HG02885 (cell line): ENCODE results near the gene LSP1.

Experiments
- ATAC-seq: cut with Tn5 transposase; IDR thresholded peaks from one replicate; pipeline ENCODE4 v1.9.1; 2021; ENCODE audit warnings: mild to moderate bottlenecking; ENCODE audit not compliant: unreplicated experiment, poor library complexity

The LSP1 gene

DNA sequence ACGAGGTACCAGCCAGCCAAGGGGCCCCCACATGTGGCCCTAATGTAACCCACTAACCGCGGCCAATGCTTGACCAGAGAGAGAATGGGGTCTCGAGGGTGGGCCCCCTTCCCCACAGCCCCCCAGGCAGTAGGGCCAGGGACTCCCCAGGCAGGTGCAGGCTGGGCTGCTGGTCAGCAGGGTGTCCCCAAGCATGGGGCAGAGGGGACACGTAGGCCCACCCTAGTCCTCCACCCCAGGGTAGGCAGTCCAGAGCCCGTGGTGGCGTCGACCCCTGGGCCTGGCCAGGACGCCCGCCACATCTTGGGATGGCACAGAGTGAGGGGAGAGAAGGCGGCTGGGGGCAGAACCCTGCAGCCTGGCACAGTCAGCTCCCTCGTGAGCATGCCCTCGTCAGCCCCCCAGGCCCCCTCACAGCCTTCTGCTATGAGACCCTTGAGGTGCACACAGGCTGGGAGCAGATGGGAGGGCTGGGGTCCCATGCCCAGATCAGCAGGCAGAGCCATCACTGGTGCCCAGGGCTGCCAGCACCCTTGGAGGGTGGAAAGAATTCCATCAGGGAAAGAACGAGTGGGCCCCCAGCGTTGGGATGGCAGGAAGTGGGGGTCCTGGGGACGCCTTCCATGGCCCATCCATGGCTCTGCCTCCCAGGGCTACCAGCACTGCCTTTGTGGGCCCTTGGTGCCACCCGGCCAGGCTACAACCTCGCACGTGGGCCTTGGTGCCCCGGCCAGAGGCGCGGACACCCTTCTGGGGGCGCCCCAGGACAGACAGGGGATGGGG lies 72.7 kb downstream of the LSP1 start:
- ATAC-seq = no peak

DNA sequence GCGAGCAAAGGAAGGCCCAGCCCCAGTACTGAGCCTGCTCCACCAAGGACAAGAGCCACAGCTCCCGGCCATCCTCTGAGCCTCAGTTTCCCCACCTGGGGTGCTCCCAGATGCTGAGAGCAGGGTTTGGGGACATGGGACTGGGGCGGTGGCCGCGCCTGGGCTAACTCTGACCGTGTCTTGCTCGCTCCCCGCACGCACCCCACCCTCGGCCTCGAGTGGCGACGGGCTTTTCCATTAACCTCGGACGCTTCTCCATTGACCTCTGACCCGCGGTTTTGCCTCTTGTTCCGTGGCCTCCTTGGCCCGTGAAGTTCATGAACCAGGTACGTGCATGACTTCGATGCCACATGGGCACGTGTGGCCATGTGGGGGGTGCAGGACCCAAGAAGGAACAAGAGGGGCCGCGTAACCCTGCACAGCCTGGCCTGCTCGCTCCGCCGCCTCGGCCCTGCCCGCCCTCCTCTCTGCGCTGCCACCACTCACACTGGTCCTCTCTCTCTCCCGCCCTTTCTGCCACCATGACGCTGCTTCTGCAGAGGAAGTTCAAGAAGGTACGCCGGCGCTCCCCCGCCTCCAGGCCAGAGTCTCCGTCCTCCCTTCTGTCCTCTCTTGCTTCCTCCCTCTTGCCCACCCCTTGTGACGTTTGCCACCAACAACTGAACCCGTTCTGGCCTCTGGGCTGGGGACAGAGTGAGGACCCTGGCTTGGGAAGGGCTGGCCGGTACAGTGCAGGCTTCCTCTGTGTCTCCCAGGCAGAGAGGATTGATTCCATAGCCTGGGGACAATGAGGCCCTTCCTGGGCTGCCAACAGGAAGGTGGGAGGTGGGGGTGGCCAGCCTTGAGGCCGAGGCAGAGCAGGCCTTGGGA lies 73.5 kb downstream of the LSP1 start:
- no peak for ATAC-seq

DNA sequence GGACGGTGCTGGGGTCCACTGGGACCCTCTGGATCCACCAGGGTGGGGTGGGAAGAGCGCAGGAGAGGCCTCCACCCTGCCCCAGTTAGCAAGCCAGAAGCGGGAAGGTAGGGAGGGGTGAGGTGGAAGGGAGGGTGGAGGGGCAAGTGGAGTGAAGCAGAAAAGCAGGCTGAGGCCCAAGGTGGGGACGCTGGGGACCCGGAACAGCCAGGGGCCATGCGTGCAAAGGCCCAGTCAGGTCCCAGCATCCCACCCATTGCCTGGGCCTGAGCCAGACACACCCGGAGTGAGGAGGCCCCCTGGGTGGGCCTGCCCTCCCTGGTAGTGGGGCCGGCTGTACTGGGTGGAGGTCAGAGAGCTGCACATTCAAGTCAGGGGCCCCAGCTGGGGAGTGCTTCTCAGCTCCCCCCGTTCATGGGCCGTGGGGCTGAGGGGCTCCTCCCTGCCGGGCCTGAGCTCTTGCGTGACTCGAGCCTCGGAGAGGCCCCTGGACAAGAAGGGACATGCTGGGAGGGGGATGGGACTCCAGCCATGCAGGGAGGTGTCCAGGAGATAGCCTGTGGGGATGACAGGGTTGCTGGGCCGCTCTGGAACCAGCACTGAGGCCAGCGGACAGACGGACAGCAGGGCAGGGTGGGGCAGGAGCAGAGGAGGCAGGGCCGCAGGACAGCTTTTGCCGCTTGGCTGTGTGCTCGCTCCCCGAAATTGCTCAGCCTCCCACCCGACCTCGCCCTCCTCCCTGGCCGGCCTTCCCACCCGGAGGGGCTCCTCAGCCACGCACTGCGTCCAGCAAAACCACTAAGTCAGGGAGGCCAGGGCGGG lies 74.4 kb downstream of the LSP1 start:
- no peak for ATAC-seq

DNA sequence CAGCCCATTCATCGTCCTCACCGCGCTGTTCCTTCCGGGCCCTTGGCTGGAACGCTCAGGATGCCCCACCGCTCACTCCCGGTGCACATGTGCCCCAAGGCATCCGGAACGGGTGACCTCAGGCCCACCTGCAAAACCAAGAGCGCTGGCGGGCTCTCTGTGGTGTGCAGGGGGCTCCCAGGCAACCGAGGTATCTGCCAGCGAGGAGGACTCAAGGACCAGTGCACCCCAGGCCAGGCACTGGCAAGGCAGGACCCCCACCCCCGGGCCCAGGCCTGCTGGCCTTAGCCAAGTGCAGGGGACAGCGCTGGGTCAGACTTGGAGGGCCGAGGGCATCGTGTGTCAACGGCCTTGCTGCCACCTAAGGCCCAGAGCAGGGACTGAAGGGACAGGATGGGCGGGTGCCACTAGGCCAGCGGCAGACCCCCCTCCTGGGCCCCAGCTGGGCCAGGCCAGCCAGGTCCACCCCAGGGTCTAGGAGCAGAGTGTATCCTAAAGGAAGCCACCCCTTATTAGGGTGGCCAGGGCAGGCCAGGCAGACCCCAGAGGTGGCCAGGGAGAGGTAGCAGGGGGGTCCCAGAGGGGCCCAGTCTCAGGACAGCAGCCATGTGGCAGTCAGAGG lies 75.1 kb downstream of the LSP1 start:
- no peak for ATAC-seq

DNA sequence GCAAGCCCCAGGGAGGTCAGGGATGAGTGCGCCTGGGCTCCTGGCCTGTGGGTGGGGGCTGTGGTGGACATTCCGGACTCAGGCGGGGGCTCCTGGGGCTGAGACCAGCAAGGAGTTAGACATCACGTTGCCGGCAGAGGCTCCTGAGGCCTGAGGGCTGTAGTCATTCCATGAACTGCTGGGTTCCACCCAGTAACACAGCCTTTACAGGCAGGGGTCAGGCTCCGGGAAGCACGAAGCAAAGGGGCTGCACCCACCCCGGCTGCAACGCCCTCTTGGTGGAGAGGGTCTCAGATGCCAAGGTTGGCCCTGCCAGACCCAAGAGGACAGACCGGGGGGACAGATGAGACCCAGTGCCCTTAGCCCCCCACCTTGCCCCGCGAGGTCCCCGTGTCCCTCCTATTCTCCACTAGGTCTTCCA lies 75.6 kb downstream of the LSP1 start:
- ATAC-seq = no peak

DNA sequence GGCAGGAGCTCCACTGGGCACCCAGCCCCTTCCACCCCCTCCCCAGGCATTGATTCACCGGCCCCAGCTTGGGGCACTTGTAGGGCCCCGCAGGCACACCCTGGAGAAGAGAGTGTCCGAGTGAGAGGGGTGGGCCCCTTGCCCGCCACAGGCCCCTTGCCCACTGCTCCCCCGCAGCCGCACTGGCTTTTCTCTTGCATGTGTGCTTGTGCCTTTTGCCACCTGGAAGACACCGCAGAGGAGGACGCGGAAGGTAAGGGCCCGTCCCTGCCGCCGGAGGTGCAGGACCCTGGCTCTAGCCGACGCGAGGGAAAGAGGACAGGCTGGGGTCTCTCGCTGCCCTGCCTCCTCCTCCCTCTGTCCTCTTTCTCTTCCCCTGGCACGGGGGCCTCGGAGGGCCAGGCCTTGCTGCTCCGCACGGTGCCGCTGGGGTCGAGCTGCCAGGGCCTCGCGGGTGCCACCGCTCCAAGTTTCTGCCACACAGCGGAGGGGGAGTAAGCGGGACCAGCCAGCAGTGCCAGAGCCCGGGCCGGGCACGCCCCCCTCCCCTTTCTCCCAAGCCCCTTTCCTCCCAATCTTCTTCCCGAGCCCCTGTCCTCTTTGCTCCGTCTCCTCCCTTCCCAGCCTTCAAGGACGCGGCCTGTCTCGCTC lies 76.1 kb downstream of the LSP1 start:
- no peak for ATAC-seq

DNA sequence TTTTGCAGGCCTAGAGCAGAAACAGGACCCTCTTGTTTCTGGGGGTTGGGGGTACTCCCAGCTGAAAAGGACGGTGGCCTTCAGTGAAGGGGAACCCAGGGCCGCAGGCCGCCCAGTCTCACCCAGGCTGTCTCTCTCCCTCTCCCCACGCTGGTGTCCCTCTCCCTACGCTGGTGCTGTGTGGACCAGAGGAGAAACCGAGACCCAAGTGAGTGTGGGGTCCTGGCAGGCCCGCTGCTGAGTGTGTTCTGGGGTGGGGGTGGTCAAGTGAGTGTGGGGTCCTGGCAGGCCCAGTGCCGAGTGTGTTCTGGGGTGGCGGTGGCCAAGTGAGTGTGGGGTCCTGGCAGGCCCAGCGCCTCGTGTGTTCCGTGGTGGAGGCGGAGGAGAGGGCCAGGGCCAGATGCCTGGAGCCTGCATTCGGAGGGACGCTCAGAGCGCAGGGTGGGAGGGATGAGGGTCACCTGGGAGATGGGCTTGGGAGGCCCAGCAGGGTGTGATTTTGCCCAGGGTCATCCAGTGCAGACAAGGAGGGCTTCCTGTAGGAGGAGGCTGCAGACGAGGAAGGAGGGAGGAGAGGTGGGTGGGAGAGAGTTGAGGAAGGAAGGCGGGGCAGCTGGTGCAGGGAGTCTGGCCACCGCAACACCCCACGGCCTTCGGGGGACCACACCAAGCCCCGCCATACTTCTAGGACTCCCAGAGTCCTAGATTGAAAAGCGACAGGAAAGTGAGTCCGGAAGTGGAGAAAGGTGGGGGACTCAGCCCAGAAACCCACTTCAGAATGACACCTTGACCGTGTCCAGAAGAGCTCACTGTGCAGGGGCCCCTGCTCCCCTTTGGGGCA lies 77.0 kb downstream of the LSP1 start:
- ATAC-seq = no peak

DNA sequence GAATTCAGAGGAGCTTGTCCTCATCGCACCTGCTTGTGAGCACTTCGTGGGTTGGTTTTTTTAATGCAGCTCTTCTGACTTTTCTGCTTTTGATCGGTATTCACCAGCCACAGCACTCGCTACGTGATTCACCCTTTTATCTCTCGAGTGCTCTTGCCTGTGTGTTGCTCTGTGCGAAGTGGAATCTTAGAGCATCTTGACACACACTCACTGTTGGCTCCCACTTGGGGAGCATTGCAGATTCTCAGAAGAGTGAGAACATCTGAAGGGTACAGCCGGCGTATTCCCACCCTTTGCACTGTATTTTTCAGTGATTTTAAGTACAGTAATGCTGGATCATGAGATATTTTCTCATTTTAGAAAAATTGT lies 77.6 kb downstream of the LSP1 start:
- ATAC-seq = no peak

DNA sequence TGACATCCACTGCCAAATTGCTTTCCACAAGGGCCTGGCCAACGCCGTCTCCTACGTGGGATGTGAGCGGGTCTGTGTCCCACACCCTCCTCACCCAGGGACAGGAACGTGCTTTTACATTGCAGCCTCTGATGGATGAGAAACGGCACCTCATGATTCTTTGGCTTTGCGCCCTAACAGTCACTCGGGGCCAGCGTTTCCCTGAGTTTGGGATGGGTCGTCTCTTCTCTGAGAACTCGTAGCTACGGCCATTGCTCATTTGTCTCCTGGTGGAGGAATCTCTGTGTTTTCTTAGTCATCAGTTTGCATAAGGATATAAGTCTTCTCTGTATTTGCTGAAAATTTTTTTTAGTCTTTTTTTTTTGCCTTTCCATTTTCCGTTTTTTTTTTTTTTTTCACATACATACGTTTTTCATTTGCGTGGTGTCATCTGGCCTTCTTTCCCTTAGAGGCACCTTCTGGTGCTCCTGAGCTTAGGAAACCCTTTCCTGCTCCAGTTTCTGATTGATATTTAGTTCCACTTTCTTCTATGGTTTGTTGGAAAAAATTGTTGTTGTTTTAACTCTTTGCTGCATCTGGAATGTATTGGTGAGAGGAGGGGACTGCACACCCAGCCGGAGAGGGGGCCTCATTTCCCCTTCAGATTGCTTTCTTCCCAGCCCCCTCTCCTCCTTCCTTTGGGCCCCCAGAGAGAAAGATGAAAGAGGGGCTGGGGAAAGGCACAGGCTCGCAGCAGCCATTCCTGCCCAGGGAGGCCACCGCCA lies 78.6 kb downstream of the LSP1 start:
- ATAC-seq = no peak

DNA sequence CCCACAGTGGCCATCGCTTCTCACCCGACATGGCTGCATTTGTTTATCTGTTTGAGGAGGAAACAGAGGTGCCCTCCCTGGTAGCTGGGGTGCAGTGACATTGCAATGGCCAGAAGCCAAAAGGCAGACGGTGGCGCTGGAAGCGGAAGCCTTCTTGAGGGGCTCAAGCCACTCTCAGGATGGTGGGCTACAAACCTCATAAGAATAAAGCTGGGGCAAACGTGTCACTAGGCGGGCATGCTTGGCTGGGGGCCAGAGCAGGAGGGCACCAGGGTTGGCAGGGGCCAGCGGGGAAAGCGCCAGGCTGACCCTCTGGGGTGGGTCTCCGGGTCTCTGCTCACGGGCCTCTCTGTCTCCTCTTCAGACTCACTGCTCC lies 79.2 kb downstream of the LSP1 start:
- no peak for ATAC-seq

DNA sequence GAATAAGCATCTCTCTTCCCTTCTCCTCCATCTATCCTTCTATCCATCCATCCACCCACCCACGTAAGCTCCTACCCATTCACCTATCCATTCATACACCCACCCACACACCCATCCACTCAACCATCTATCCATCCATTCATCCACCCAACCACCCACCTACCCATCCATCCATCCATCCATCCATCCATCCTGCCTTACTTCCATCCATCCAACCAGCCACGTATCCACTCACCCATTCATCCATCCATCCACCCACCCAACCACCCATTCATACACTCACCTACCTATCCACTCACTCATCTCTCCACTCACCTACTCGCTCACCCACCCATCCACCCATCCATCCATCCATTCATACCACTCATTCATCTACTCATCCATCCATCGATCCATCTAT lies 79.8 kb downstream of the LSP1 start:
- no peak for ATAC-seq

DNA sequence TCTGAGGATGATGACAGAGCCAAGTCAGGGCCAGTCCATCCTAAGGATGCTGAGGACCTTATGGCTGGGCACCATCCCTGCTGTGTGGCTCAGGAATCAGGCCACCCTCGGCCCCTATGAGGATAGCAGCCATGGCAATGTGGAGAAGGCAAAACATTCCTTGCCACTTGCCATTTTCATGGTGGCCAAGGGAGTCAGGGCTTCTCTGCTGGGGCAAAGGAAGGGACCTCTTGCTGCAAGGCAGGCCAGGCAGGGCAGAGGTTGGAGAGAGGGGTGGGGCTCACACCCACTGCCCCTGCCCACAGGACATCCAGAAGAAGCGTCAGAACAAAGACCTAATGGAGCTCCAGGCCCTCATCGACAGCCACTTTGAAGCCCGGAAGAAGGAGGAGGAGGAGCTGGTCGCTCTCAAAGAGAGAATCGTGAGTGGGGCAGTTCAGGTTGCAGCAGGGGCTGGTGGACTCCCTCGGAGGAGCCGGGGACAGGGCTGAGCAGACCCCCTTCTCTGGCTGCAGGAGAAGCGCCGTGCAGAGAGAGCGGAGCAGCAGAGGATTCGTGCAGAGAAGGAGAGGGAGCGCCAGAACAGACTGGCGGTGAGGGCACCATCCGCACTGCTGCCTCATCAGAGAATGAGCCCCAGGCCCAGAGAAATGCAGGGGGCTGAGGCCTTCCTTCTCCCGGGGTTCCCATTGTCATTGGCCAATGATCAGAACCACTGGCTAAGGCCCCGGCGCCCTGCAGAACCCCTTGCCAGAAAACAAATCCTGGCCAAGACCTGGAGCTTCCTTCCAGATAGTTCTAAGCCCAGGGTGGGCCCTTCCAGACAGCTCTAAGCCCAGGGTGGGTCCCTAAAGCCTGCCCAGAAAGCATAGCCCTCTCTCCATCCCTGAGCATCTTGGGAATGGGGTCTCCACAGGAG lies 80.8 kb downstream of the LSP1 start:
- ATAC-seq = no peak

DNA sequence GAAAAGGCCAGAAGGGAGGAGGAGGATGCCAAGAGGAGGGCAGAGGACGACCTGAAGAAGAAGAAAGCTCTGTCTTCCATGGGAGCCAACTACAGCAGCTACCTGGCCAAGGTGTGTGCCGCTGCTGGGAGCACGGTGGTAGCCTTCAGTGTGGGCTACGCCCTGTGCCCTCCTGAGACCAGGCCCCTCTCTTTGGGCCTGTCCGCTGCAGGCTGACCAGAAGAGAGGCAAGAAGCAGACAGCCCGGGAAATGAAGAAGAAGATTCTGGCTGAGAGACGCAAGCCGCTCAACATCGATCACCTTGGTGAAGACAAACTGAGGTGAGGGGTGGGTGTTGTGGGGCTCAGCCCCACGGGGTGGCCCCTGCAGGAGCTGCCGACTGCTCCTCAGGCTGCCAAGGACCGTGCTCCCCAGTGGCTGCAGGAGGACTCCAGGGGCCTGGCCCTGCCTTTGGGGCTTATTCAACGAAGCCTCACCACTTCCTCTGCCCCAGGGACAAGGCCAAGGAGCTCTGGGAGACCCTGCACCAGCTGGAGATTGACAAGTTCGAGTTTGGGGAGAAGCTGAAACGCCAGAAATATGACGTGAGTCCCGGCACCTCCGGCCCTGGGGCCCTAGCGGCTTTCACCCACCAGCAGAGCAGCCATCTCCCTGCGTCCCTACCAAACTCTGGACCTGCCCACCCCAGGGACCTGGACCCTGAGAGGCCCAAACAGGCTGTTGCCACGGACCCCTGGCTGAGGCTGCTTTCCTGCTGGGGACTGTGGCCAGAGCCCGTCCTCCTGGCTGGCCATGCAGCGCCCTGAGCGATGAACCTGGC lies 81.7 kb downstream of the LSP1 start:
- no peak for ATAC-seq

DNA sequence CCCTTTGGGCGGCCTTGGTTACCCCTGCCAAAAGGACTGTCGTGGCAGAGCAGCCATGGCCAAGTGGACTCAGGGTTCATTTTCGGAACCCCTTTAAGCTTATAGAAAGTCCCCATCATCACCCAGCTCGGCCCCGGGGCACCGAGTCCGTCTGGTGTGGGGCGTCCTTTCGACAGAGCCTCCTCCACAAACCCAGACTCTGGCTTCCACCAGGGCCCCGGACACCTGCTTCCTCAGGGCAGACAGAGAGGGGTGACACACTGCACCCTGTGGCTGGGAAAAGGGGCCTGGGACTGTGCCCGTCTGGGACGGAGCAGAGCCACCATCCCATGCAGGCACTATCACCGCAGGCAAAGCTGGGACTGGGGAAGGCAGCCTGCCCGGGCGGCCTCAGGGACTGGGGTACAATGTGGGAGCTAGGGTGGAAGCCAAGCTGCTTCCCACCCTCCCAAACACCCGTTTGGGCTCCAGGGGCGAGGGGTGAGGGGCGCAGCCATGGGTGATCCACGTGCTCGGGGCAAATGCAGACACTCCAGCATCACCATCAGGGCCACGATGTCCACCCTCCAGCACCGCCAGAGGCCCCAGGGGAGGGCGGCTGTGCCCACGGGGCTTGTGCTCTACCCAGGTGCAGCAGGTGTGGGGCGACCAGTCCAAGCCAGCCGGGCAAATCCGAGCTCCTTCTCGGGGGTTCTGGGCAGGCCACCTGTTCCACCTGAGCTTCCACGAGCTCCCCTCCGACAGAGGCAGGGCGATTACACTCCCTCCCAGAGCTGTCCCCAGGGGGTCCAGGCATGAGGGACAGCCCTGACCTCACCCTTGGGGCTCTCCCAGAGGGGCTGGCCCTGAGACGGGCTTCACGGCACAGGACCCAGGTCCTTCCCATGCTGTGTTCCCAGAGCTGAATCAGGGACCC lies 82.5 kb downstream of the LSP1 start:
- ATAC-seq = no peak

DNA sequence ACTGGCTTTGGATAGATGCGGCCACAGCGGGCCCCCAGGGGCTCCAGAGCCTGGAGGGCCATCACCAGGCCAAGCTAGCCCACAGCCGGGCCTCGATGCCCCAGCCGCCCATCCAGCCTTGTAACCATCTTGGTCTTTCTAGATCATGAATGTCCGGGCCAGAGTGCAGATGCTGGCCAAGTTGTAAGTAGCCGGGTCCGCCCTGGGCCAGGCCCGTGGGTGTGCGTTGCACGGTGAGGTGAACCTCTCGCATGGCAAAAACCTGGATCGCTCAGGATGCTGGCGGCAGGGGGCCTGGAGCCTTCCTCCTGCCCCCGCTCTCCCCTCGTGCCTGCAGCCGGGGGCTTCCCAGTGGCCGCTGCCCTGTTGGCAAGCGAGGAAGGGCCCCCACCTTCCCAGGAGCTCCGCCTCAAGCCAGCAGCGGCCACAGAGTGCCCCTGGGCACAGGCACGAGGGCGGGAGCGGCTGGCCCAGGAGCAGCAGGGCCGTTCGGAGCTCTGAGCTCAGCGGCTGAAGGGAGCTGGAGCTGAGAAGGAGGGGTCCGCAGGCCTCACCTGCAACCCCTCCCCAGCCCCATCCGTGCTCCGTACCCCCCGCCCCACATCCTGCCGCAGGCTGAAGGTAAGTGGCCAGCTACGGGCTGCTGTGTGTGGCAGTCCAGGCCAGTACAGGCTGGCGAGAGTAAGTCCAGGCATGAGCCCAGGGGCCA lies 83.3 kb downstream of the LSP1 start:
- no peak for ATAC-seq
